ENCODE results near the gene ZNF609.

ZNF609 gene

DNA sequence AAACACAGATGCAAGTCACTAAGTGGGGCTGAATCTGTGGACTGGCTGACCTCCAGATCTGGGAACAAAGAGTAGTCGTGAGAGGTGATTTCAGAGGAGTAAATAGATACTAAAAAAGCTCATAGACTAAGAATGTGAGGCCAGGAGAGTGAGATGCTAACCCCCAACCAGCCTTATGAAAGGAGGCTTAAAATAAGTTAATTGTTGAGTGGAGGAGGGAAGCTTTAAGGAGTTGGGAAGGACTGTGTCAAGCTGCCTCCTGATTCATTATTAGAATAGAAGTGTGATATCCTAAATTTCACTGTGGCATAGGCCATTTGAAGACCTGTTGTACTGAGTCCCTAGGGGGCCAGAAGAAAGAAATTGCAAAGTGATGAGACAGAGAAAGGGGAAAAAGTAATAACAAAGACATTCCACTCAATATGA, 207.4 kb downstream of the ZNF609 start:
- no peak overlapping the region for H3K4me3 ChIP-seq (ENCODE audit: control insufficient read depth, low read depth, low read length)
- no peak for DNase-seq (ENCODE audit: low read depth)
- TF ChIP-seq, protein P1, sequence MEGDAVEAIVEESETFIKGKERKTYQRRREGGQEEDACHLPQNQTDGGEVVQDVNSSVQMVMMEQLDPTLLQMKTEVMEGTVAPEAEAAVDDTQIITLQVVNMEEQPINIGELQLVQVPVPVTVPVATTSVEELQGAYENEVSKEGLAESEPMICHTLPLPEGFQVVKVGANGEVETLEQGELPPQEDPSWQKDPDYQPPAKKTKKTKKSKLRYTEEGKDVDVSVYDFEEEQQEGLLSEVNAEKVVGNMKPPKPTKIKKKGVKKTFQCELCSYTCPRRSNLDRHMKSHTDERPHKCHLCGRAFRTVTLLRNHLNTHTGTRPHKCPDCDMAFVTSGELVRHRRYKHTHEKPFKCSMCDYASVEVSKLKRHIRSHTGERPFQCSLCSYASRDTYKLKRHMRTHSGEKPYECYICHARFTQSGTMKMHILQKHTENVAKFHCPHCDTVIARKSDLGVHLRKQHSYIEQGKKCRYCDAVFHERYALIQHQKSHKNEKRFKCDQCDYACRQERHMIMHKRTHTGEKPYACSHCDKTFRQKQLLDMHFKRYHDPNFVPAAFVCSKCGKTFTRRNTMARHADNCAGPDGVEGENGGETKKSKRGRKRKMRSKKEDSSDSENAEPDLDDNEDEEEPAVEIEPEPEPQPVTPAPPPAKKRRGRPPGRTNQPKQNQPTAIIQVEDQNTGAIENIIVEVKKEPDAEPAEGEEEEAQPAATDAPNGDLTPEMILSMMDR (IDR thresholded peaks at IDR 0.05; ENCODE audit: control insufficient read depth, insufficient read depth, low read depth, low read length, missing control alignments), result no peak

DNA sequence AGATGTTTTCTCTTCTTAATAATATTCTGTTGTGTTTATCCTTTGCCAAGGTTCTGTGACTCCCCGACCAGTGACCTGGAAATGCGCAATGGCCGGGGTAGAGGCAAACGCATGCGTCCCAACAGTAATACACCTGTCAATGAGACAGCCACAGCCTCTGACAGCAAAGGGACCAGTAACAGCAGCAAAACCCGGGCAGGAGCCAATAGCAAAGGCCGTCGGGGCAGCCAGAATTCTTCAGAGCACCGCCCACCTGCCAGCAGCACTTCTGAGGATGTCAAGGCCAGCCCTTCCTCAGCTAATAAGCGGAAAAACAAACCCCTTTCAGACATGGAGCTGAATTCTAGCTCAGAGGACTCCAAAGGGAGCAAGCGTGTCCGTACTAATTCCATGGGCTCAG, 213.5 kb downstream of the ZNF609 start:
- TF ChIP-seq, protein P1 (IDR thresholded peaks at IDR 0.05; ENCODE audit: control insufficient read depth, insufficient read depth, low read depth, low read length, missing control alignments), result no peak
- DNase-seq (ENCODE audit: low read depth), result no peak
- H3K4me3 ChIP-seq (ENCODE audit: control insufficient read depth, low read depth, low read length), result no peak overlapping the region

DNA sequence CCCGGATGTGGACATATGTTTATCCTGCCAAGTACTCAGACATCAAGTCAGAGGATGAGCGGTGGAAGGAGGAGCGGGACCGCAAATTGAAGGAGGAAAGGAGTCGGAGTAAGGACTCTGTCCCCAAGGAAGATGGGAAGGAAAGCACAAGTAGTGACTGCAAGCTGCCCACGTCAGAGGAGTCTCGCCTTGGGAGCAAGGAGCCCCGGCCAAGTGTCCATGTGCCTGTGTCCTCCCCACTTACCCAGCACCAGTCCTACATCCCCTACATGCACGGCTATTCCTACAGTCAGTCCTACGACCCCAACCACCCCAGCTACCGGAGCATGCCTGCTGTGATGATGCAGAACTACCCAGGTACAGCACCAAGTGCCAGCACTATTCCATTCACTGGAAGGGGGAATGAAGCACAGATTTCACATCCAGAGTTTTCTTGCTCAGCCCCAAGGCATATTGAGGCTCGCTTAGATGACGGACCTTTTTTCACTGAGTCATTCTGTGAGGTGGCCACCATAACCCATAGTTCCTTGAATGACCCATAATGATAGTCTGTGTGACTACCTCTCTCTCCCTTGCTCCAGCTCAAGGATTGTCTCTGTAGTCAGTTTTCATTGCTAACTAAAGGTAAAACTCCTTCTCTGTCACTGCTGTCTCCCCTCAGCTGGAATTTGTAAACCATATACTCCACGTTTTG, 217.9 kb downstream of the ZNF609 start:
- no peak for DNase-seq (ENCODE audit: low read depth)
- TF ChIP-seq, protein P1 (IDR thresholded peaks at IDR 0.05; ENCODE audit: control insufficient read depth, insufficient read depth, low read depth, low read length, missing control alignments), result no peak
- H3K4me3 ChIP-seq (ENCODE audit: control insufficient read depth, low read depth, low read length), result no peak overlapping the region

DNA sequence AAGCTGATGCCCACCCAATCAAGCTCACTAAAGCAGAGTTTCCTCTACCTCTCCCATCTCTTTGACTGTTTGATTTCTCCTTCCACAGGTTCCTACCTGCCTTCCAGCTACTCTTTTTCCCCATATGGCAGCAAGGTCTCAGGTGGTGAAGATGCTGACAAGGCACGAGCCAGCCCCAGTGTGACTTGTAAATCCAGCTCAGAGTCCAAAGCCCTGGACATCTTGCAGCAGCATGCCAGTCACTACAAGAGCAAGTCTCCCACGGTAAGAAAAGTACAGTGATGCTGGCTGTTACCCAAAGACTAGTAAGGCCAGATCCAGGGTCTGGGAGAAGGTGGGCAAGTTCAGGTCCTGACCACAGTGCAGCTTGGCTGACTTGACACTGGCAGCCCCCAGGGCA, 219.7 kb downstream of the ZNF609 start:
- no peak overlapping the region for H3K4me3 ChIP-seq (ENCODE audit: control insufficient read depth, low read depth, low read length)
- TF ChIP-seq, protein P1 (IDR thresholded peaks at IDR 0.05; ENCODE audit: control insufficient read depth, insufficient read depth, low read depth, low read length, missing control alignments), result no peak
- no peak for DNase-seq (ENCODE audit: low read depth)

DNA sequence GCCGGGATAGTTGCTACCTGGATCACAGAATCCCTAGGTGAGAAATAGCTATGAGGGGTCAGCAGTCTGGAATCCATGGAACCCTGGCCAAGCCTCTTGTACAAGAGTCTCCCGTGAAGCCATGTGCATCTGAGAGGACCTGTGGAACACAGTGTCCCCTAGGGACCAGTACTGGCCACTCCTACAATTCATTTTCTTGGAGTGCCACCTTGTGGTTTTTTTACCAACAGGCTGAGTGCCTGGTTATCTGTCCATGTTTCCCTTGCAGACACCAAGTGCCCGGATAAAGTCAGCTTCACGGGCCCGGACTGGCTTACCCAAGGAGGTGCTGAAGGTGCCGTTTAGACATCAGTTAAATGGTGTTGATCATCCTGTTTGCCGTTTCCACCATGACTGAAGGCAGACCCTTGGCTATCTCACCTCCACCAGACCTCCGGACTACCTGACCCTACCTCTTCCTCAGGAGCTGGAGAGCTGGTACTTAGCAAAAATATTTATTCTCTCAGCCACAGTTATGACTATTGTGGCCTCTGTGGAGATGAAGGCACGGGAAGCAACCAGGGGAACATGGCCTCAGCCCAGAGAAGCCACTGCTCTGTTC, 221.1 kb downstream of the ZNF609 start:
- no peak for DNase-seq (ENCODE audit: low read depth)
- TF ChIP-seq, protein P1 (IDR thresholded peaks at IDR 0.05; ENCODE audit: control insufficient read depth, insufficient read depth, low read depth, low read length, missing control alignments), result peak; percentile 76
- H3K4me3 ChIP-seq (ENCODE audit: control insufficient read depth, low read depth, low read length), result no peak overlapping the region

DNA sequence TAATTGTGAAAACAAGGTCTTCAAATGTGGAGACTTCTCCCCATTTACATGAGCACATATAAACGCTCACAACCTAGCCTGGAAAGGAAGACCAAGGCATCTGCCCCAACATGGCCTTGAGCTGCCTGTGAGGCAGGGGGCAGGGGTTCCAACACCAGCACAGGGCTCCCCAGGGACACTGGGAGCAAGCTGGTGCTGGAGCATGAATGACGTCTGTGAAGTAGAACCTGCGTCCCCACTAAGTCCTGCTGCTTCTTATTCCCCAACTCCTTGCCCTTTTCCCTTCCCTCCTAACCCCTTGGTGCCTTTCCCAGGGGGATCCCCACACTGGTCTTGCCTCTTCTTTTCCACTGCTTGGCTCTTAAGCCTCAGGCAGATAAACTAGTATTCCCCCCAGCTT, 221.9 kb downstream of the ZNF609 start:
- no peak overlapping the region for H3K4me3 ChIP-seq (ENCODE audit: control insufficient read depth, low read depth, low read length)
- TF ChIP-seq, protein P1 (IDR thresholded peaks at IDR 0.05; ENCODE audit: control insufficient read depth, insufficient read depth, low read depth, low read length, missing control alignments), result no peak
- no peak for DNase-seq (ENCODE audit: low read depth)
